Astrocyte (in vitro differentiated cells and primary cell): ENCODE data around the gene CDX1. TPM values are rescaled to one million over a fixed set of nuclear protein-coding genes. Genes with fewer than 3 reads are reported as not detected.

ENCODE experiments used
- DNase-seq: peaks from one replicate; pipeline ENCODE4 v3.0.0-alpha.2; 2010; ENCODE audit warnings: low read depth
- FAIRE-seq: peaks from 2 replicates; lab custom pipeline; 2011; peaks lifted over from hg19 to GRCh38; lab: Jason Lieb, UNC
- H2AFZ ChIP-seq: 2 replicates; pipeline ENCODE4 v1.6.0; 2012; ENCODE audit warnings: low read depth, low read length, inconsistent platforms
- H3K27ac ChIP-seq: 2 replicates; pipeline ENCODE4 v1.5.1; 2011; ENCODE audit warnings: low read depth, low read length, inconsistent platforms
- H3K27me3 ChIP-seq: 2 replicates; pipeline ENCODE4 v1.6.0; 2011; ENCODE audit warnings: low read length, inconsistent platforms; ENCODE audit not compliant: insufficient read depth
- H3K36me3 ChIP-seq: 2 replicates; pipeline ENCODE4 v1.5.1; 2011; ENCODE audit warnings: low read length, inconsistent platforms; ENCODE audit not compliant: insufficient read depth
- H3K4me1 ChIP-seq: 2 replicates; pipeline ENCODE4 v1.5.1; 2011; ENCODE audit warnings: low read length, inconsistent platforms; ENCODE audit not compliant: insufficient read depth
- H3K4me2 ChIP-seq: 2 replicates; pipeline ENCODE4 v1.6.0; 2012; ENCODE audit warnings: low read length, inconsistent platforms
- H3K4me3 ChIP-seq: 2 replicates; pipeline ENCODE4 v1.5.1; 2011; ENCODE audit warnings: low read depth, mild to moderate bottlenecking, low read length, inconsistent platforms; ENCODE audit not compliant: insufficient read depth
- H3K79me2 ChIP-seq: 2 replicates; pipeline ENCODE4 v1.6.0; 2012; ENCODE audit warnings: mild to moderate bottlenecking, low read length, inconsistent platforms; ENCODE audit not compliant: insufficient read depth
- H3K9ac ChIP-seq: 2 replicates; pipeline ENCODE4 v1.6.0; 2012; ENCODE audit warnings: mild to moderate bottlenecking, low read length, inconsistent platforms
- H3K9me3 ChIP-seq: 2 replicates; pipeline ENCODE4 v1.5.1; 2012; ENCODE audit warnings: low read depth, mild to moderate bottlenecking, low read length, inconsistent platforms; ENCODE audit not compliant: insufficient read depth
- H4K20me1 ChIP-seq: 2 replicates; pipeline ENCODE4 v1.6.0; 2012; ENCODE audit warnings: low read length, inconsistent platforms; ENCODE audit not compliant: insufficient read depth
- H3K27ac Mint-ChIP-seq: one replicate; pipeline ENCODE4 v1.8.0; 2021; ENCODE audit warnings: mild to moderate bottlenecking, mixed read lengths; ENCODE audit not compliant: unreplicated experiment
- H3K27me3 Mint-ChIP-seq: one replicate; pipeline ENCODE4 v1.8.0; 2021; ENCODE audit warnings: low read depth, mixed read lengths; ENCODE audit not compliant: unreplicated experiment
- H3K36me3 Mint-ChIP-seq: one replicate; pipeline ENCODE4 v1.8.0; 2021; ENCODE audit warnings: low read depth, mixed read lengths; ENCODE audit not compliant: unreplicated experiment
- H3K4me1 Mint-ChIP-seq: one replicate; pipeline ENCODE4 v1.8.0; 2021; ENCODE audit warnings: low read depth, mixed read lengths; ENCODE audit not compliant: unreplicated experiment
- H3K4me3 Mint-ChIP-seq: one replicate; pipeline ENCODE4 v1.8.0; 2021; ENCODE audit warnings: mild to moderate bottlenecking, moderate library complexity, mixed read lengths; ENCODE audit not compliant: unreplicated experiment
- H3K9me3 Mint-ChIP-seq: one replicate; pipeline ENCODE4 v1.8.0; 2021; ENCODE audit warnings: mild to moderate bottlenecking, mixed read lengths; ENCODE audit not compliant: unreplicated experiment
- CTCF ChIP-seq: IDR thresholded peaks from 2 replicates; pipeline ENCODE4 v1.5.1; 2011; ENCODE audit warnings: low read depth, mild to moderate bottlenecking, inconsistent platforms, low read length, moderate library complexity; ENCODE audit not compliant: insufficient read depth
- EZH2 ChIP-seq: IDR thresholded peaks from 2 replicates; pipeline ENCODE4 v1.6.1; 2012; ENCODE audit warnings: mild to moderate bottlenecking, low read length, inconsistent platforms; ENCODE audit not compliant: insufficient read depth
- total RNA-seq: library from RNA; stranded (reverse); gene quantifications from 2 replicates; pipeline ENCODE4 v1.2.1, GENCODE V29; 2021

Gene CDX1
- total RNA-seq, 1 donor from 2014 or later = not detected

GRCh38 chr5:150118561-150119229 is 47.9 kb upstream of the CDX1 start:
- Mint-ChIP-seq H3K36me3 (peaks cover 27% of the 10 kb centered on the region), H3K27ac (no peak overlapping the region), H3K4me3 (no peak overlapping the region), H3K4me1 (peaks cover 7% of the 10 kb centered on the region), H3K9me3 (no peaks in the 10 kb centered on the region), H3K27me3 (peaks cover 2% of the 10 kb centered on the region)
- no peaks in the 10 kb centered on the region for H3K79me2 ChIP-seq
- no peak overlapping the region for H3K9ac ChIP-seq
- no peaks in the 10 kb centered on the region for H4K20me1 ChIP-seq
- H3K4me3 ChIP-seq = no peak overlapping the region
- H3K36me3 ChIP-seq = peaks cover 40% of the 10 kb centered on the region
- H3K4me2 ChIP-seq = no peak overlapping the region
- FAIRE-seq (no peak), DNase-seq (no peak)
- H3K4me1 ChIP-seq = no peaks in the 10 kb centered on the region
- no peaks in the 10 kb centered on the region for H3K27me3 ChIP-seq
- H3K9me3 ChIP-seq = no peaks in the 10 kb centered on the region
- H2AFZ ChIP-seq = no peak overlapping the region
- no peak overlapping the region for H3K27ac ChIP-seq
- TF ChIP-seq CTCF = no peak
- no peak for TF ChIP-seq EZH2

DNA sequence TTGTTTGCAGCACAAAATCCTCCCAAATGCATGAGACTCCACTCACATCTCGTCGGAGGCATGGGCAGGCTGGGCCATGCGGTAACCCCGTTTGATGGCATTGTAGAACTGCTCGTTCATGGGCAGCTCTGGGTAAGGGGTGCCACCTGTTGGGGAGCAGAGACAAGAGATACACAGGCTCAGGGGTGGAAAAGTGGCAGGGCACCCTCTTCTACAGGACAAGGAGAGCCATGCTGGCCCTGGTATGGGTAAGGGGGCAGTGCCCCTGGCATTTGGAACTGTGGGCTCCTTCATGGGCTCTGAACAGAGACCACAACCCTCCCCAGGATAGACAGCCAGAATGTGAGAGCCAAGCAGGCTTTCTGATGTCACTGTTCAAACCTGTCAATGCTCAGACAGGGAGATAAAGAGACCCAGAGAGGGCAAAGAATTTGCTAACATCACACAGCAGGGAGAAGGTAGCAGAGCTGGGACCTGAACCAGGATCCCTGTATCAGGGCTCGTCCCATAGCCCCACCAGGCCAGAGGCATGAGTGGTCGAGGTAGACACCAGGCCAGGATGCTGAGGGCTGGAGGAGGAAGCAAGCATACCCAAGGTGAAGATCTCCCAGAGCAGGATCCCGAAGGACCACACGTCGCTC is 47.0 kb upstream of the CDX1 start:
- no peak overlapping the region for H3K27ac ChIP-seq
- H3K4me1 ChIP-seq = no peaks in the 10 kb centered on the region
- H3K4me2 ChIP-seq = no peak overlapping the region
- no peak overlapping the region for H3K9ac ChIP-seq
- FAIRE-seq (no peak), DNase-seq (no peak)
- no peaks in the 10 kb centered on the region for H4K20me1 ChIP-seq
- H3K27me3 ChIP-seq = no peaks in the 10 kb centered on the region
- no peak overlapping the region for H3K4me3 ChIP-seq
- H3K4me3 Mint-ChIP-seq = no peak overlapping the region
- peaks cover 38% of the 10 kb centered on the region for H3K36me3 ChIP-seq
- H3K9me3 ChIP-seq = no peaks in the 10 kb centered on the region
- H3K36me3 Mint-ChIP-seq = peaks cover 27% of the 10 kb centered on the region
- H3K4me1 Mint-ChIP-seq = peaks cover 6% of the 10 kb centered on the region
- H3K27ac Mint-ChIP-seq = no peak overlapping the region
- H3K79me2 ChIP-seq = no peaks in the 10 kb centered on the region
- no peaks in the 10 kb centered on the region for H3K9me3 Mint-ChIP-seq
- no peak overlapping the region for H2AFZ ChIP-seq
- H3K27me3 Mint-ChIP-seq = peaks cover 2% of the 10 kb centered on the region
- TF ChIP-seq CTCF = no peak
- no peak for TF ChIP-seq EZH2

GRCh38 chr5:150120062-150120441 is 46.5 kb upstream of the CDX1 start:
- Histone ChIP-seq H2AFZ (no peak overlapping the region), H3K27ac (no peak overlapping the region), H3K4me3 (no peak overlapping the region), H4K20me1 (no peaks in the 10 kb centered on the region), H3K27me3 (no peaks in the 10 kb centered on the region), H3K9me3 (no peaks in the 10 kb centered on the region), H3K4me1 (no peaks in the 10 kb centered on the region), H3K79me2 (no peaks in the 10 kb centered on the region), H3K4me2 (no peak overlapping the region), H3K9ac (no peak overlapping the region), H3K36me3 (peaks cover 36% of the 10 kb centered on the region)
- no peaks in the 10 kb centered on the region for H3K9me3 Mint-ChIP-seq
- FAIRE-seq (no peak), DNase-seq (no peak)
- peaks cover 30% of the 10 kb centered on the region for H3K36me3 Mint-ChIP-seq
- peaks cover 2% of the 10 kb centered on the region for H3K27me3 Mint-ChIP-seq
- no peak overlapping the region for H3K4me3 Mint-ChIP-seq
- no peak overlapping the region for H3K27ac Mint-ChIP-seq
- H3K4me1 Mint-ChIP-seq = peaks cover 6% of the 10 kb centered on the region
- TF ChIP-seq EZH2 = no peak
- no peak for TF ChIP-seq CTCF
